ENCODE measurements around the gene MMEL1. TPM values are rescaled to one million over a fixed set of nuclear protein-coding genes. Genes with fewer than 3 reads are reported as not detected.
"Not testable (repeated sequence)": the region's sequence is repeated elsewhere in the genome, so short reads cannot be mapped to it uniquely, and the experiment has no call there.

Gene MMEL1
- total RNA-seq, 1 donor from 2014 or later = 2.0 TPM

DNA sequence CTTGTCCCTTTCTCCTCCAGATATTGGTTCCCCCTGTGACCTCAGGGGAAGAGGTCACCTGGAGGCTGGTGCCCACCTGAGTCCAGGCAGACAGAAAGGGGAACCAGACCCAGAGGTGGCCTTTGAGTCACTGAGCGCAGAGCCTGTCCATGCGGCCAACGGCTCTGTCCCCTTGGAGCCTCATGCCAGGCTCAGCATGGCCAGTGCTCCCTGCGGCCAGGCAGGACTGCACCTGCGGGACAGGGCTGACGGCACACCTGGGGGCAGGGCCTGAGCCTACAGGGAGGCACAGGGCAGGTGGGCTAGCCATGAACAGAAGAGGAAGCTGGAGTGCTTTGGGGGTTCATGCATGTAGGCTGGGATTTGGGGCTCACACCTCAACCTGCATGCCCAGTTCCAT lies 74.0 kb downstream of the MMEL1 start:
- intact Hi-C loops (cut with micrococcal nuclease) = no loop called here

DNA sequence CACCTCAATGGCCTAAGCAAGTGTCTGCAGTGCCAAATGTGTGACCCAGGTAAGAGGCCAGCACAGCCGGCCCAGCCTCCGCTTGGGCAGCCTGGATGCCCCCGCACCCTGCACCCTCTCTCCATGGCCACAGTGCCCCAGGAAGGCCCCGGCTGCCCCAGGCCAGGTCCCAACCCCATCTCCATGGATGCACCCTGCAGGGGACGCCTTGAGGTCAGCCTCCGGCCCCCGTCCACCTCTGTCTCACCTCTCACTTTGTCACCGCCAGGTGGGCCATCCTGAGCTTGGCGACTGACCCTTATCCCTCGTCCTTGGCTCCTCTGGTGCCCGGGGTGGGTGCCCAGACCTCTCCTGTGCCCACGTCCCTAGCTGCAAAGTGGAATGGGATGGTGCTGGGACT lies 74.4 kb downstream of the MMEL1 start:
- intact Hi-C loops (cut with micrococcal nuclease) = no loop called here

DNA sequence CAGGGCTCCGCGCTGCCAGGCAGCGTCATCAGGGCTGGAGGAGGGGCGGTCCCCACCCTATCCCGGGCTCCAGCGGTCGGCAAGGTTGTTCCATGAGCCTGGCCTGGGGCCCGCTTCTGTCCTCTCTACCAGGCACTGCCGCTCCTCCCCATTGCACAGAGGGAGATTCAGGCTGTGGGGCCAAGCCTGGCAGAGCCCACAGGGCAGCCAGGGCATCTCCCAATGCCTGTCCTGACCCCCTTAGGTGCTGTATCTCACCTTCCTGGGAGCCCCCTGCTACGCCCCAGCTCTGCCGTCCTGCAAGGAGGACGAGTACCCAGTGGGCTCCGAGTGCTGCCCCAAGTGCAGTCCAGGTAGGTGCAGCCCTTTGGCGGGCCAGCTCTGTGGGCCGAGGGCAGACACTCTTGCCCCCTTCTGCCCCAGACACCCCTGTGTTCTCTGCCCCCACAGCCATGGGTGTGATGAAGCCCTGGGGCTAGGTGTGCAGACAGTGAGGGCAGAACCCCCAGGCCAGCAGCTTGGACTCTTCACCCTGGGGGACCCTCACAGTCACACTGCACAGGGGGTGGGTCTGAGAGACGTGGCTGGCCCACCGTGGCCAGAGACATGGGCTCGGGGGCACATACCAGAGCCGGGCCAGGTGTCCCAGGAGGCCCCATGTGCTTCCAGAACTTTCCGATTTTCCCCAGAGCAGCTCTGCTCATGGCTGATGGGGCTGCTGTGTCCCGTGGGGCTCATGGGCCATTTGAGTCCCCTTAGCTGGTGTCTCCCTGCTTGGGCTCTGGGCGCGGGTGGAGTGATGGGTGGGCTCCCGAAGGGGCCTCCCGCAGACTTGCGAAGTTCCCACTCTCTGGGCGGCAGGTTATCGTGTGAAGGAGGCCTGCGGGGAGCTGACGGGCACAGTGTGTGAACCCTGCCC lies 75.1 kb downstream of the MMEL1 start:
- intact Hi-C loops (cut with micrococcal nuclease) = no loop called here

DNA sequence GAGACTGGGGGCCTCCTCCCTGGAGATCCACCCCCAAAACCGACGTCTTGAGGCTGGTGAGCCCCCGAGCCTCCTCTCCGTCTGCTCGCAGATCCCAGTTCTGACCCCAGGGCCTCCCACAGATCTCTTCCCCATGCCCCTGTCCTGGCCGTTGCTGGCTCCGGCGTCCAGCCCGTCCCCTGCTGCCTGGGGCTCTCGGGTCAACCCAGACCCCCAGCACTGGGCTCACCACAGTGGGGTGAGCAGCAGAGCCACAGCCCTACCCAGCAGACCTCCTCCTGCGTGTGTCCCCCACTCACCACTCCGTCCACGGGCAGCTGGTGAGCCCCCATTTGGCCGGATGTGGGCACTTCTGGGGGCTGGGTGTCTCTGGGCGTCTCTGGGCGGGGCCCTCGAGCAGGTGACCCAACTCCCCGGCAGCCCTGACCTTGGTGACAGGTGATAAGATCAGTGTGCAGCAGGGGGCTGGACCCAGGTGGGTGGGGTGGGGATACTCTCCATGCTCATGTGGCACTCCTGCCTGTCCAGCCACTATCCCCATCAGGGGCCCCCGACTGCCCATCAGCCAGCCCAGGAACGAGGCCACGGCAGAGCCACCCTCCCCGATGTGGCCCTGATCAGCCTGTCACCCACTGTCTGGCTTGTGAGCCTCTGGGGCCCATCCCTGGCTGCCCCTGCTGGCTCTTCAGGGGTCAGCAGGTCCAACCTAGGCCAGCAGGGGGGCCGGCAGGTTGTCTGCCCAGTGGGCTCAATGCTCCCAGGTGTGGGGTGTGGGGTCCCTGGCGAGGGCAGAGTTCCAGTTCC lies 75.9 kb downstream of the MMEL1 start:
- intact Hi-C loops (cut with micrococcal nuclease) = loop anchor here (1.0 kb wide), 5 partner anchors 9 to 86 kb away; partner anchors contain the start of gene PANK4

DNA sequence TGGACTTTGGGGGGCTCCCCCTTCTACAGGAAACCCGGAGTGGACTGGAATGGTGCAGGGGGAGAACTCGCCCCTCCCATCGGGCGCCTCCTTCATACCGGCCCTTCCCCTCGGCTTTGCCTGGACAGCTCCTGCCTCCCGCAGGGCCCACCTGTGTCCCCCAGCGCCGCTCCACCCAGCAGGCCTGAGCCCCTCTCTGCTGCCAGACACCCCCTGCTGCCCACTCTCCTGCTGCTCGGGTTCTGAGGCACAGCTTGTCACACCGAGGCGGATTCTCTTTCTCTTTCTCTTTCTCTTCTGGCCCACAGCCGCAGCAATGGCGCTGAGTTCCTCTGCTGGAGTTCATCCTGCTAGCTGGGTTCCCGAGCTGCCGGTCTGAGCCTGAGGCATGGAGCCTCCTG lies 76.5 kb downstream of the MMEL1 start, which contains the start of gene TNFRSF14:
Gene TNFRSF14 (plus strand): TSS at position 95 of the 401 bp plus-strand sequence. CDS start 294 bp downstream, at position 389.
- intact Hi-C loops (cut with micrococcal nuclease) = loop anchor here (1.0 kb wide), 5 partner anchors 8 to 87 kb away; partner anchors contain the start of gene PANK4

DNA sequence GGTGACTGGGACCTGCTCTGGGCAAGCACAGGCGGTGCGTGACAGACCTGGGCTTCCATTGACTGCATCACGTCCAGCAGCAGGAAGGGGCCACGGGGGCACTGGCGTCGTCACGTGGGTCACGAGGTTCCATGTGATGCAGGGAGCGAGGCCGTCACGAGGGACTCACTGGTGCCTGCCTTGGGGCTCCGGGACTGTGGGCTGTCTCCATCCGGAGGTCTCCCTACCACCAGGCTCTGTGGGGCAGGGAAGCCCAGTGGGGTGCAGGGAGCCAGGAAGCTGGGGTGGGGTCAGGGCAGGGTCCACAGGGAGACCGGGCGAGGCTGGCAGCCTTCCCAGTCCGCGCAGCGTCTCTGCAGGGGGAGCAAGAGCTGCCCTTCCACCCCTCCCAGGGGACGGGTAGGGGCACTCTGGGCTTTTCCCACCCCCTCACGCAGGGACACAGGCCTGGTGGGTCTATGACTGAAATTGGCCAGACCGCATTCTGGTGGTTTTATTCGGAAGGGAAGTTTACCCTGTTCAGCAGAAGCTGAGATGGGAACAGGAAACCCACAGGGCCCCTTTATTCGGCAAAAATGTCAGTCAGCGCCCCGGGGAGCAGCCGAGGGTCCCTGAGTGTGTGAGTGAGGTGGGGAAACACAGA lies 77.1 kb downstream of the MMEL1 start:
- intact Hi-C loops (cut with micrococcal nuclease) = loop anchor here (1.0 kb wide), 5 partner anchors 7 to 88 kb away; partner anchors contain the start of gene PANK4

DNA sequence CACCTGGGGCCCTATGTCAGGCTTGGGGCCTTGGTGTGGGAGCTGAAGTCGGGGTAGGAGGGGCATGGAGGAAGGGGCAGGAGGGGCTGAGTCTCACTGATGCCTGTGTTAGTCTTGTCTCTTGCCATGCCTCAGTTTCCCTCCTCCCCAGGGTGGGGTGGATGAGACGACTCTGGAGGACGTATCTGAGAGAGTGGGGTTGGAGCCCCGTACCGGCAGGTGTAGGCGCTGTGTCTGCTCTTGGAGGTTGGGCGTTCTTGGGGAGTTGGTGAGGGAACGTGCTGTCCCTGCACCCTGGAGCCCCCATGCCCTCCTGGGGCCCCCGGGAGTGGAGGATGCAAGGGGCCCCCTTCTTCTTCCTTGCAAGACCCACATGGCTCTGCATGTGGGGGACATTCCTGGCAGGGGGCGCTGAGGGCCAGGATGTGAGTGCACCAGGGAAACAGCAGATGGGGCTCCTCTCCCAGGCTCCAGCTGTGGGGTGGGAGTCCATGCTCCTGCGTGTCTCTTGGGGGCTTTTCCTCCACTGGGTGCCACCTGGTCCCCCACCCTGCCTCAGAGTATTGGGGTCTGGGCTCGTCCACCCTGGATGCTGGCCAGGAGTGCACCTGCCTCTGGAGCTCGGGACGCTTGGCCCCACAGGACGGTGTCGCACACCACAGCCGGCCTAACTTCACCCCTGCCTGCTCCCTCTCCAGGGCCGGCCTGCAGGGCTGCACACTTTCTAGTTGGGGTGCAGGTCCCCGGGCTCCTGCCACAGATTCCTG lies 78.0 kb downstream of the MMEL1 start:
- intact Hi-C loops (cut with micrococcal nuclease) = no loop called here

DNA sequence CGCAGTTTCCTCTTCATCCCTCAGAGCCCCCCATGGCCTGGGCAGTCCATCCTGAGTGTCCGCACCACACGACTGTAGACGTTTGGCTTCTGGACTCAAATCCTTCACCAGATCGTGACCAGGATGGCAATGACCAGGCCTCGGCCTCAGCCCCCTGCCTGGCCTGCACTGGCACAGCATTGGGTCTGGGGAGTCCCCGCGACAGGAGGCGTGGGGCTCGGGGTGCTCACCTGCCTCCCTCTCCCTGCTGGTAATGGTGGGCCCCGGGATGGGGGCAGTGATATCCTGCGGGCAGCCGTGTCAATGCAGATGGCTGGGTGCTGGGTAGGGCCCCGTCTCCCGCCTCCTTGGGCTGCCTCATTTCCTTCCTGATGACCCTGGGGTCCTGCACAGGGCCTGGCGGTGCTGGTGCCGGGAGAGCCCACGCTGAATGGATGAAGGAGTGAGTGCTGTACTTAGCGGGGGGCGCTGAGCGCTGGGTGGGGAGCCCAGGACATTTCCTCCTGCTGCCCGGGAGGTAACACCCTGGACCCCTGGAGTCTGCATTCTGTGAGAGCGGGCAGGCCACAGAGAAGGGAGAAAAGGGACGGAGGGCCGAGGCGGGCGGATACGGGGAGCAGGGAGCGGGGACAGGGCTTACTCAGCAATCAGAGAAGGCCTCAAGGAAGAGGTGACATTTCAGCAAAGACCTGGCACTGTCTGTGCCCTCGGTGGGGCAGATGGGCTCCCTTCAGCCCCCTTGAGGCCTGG lies 78.8 kb downstream of the MMEL1 start:
- intact Hi-C loops (cut with micrococcal nuclease) = no loop called here

DNA sequence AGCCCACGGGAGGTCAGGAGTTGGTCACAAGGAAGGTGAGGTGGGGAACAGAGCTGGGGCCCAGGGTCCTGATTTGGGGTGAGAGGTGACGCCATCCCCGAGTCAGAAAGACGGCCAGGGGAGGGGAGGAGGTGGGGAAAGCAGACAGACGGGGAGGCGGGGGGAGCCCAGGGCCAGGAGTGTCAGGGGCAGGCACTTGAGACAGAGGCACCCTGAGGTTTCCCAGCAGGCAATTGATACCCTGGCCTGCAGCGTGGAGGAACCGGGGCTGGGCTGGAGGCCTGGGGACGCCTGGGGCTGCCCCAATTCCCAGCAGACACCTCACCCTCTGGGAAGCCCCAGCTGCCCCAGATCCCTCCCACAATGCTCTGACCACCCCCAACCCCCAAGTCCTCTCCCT lies 79.7 kb downstream of the MMEL1 start:
- intact Hi-C loops (cut with micrococcal nuclease) = not testable (repeated sequence)

DNA sequence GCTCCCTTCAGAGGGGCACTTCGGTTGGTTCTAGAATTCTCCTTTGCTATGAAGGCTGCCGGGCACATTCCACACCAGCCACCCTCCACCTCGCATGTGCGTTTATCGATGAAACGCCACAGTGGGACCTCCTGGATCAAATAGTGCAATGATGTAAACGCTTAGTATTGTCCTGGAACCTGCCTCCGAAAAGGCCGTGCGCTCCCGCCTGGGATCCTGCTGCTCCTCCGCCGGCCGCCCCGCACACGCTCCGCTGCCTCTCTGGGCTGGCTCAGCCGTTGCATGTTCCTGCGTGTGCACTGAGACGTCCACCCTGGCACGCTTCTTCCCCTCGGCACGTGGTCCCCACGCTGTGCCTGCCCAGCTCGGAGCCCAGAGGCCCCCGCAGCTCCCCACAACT lies 80.6 kb downstream of the MMEL1 start:
- intact Hi-C loops (cut with micrococcal nuclease) = no loop called here

DNA sequence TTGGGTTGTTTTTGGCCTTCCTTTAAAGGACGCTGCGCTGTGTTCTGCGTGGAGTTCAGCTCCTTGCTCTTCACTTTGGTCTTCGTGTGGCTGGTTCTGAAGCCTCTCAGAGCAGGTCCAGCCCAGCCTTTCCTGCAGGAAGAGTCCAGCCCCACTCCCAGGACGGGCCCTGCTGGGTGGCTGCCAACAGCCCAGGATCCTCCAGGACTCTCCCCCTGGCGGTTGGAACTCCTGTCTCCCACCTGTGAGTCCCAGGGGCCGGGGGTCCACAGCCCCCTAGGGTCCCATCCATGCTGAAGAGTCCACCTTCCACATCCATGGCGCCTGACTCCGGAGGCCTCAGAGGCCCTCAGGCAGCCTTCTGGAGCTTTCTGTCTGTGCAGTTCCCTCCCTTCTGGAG lies 81.3 kb downstream of the MMEL1 start:
- intact Hi-C loops (cut with micrococcal nuclease) = not testable (repeated sequence)

DNA sequence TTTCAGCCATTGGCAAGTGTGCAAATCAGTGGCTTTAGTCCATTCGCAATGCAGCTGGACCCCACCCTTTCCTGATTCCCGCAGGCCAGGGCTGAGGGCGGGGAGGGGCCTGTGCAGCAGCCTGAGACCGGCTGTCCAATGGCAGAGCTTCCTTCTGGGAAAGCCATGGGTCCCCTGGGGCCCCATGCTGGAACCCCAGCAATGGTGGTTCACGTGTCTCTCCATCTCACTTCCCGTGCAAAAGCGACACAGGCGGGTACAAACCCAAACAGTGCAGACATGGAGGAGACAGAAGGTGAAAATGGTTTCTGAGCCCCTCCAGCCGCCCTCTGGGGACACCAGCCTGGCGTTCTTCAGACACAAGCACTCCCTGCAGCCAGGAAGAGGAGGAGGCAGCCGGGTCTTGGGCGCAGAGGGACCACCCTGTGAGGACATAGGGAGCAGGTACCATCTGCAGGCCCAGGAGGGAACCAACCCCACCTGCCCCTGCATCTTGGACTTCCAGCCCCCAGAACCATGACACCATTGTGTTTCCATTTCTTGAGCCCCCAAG lies 82.4 kb downstream of the MMEL1 start:
- intact Hi-C loops (cut with micrococcal nuclease) = not testable (repeated sequence)

DNA sequence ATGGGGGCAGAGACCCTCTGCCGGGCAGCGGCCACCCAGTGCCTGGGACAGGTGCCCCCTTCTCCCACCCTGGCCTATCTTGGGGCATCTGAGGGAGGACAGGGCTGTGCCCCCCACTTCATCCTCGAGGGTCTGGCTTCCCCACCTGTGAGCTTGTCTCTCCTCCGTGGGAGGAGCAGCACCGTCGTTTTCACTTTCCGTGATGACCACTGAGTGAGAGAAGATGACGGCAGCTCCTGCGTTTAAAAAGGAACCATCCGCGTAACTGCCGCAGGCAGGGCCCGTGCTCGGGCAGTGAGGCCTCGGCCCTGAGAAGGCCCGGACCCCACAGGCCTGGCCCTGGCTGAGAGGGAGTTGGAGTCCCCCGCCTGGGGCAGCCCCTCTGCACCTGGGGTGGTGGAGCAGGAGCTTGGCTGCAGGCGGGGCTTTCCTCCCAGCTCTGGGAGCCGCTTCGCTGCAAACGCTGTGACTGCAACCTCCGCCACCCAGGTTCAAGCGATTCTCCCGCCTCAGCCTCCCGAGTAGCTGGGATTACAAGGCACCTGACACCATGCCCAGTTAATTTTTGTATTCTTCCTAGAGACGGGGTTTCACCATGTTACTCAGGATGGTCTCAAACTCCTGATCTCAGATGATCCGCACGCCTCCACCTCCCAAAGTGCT lies 83.3 kb downstream of the MMEL1 start:
- intact Hi-C loops (cut with micrococcal nuclease) = loop anchor here (2.0 to 5.0 kb wide), 4 partner anchors 247 to 1353 kb away; partner anchors contain the start of genes C1orf174, CEP104, DFFB and TMEM52

DNA sequence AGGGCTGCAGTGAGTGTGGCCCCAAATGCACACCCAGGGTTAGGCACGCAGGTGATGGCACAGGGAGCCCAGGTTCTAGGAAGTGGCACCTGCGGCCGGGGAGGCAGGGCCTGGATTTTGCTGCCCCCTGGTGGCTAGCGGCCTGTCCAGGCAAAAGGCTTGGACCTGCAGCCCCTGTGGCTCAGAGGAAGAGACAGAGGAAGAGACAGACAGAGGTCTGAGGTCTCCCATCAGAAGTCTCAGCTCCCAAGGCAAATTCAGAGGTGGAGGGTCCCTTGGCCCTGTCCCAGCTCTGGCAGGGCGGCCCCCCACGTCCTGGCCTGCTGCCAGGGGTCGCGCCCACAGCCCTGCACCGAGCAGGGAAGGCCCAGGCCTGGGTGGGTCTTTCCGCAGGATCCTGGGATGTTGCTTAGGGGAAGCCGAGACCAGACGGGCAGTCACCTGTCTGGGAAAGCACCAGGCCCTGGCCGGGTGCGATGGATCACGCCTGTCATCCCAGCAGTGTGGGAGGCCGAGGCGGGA lies 84.7 kb downstream of the MMEL1 start:
- intact Hi-C loops (cut with micrococcal nuclease) = loop anchor here (1.0 to 5.0 kb wide), 10 partner anchors 8 to 1354 kb away; partner anchors contain the start of genes C1orf174, CEP104, DFFB and TMEM52

DNA sequence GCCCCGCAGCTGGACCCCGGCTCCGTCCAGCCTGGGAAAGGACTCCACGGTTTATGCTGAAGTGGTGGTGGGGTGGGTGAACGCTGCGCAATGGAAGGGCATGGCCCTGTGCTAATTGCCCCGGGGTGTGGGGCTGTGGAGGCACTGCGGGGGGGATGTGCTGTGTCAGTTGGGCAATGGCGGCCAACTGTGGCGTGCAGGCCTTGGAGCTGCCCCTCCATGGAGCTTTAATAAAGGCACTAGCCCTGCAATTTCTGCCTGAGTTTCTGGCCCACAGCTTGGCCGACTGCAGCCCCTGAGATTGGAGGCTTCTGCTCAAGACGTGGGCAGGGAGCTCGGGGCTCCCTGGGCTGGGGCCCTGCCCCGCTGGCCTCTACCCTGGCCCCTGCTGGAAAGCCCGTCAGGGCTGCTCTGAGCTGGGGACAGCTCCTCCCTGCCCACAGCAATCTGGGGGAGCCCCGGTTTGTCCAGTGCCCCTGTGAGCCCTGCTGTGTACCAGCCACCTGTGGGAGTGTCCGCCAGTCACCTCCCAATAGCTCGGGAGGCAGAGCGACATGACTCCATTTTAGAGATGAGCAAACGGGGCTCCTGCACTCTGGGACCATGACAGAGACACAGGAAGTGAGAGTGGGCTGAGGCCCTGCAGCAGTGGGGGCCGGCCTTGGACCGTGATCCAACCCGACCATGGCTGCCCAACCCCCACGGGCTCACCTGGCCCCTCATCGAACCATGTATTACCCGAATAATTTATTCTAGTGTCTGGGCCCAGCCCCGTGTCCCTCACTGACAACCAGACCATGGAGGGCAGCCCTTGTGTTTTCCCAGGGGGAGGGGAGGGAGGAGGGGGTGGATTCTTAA lies 85.4 kb downstream of the MMEL1 start:
- intact Hi-C loops (cut with micrococcal nuclease) = loop anchor here (1.0 to 5.0 kb wide), 15 partner anchors 9 to 1355 kb away; partner anchors contain the start of genes C1orf174, CEP104, DFFB and MORN1

DNA sequence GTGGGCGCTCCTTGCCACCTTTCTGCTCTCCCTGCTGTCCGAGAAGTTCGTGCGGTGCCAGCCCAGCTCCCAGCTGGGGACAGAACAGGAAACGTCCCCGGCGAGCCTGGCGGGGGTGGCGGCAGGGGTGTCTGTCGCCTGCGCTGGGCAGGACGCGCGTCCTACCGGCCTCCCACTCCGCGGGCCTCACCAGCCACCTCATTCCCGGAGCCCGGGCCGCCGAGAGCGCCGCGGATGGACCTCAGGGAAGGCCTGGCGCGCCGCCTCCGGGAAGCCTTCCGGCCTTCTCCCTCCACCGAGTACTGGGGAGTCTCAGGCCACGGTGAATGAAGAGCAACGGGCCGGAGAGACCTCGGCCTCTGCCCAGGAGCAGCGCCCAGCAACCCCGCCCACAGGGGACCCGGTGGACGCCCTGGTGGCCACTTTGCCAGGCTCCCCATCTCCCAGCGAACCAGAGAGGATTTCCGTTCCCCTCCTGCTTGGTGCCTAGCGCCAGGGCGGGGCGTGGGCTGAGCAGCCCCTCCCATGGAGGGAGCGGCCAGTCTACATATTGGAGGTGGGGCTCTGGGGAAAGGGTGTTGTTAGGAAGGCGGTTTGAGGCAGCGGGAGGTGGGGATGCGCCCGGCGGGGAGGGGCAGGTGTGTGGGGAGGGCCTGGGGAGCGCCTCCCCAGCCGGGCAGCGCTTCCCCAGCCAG lies 86.2 kb downstream of the MMEL1 start:
- intact Hi-C loops (cut with micrococcal nuclease) = loop anchor here (1.0 to 5.0 kb wide), 8 partner anchors 20 to 1356 kb away; partner anchors contain the start of genes C1orf174, CEP104, DFFB and MORN1
